Mesothelial cell of epicardium (in vitro differentiated cells): ENCODE measurements around the gene LINGO4. TPM values are rescaled to one million over a fixed set of nuclear protein-coding genes. Genes with fewer than 3 reads are reported as not detected.

ENCODE experiments used
- DNase-seq, 2 experiments: peaks; one replicate each; pipeline ENCODE4 v3.0.0; 2021; ENCODE audit warnings: low spot score in 2 of 2; ENCODE audit not compliant: unreplicated experiment in 2 of 2
- H3K27ac Mint-ChIP-seq: 2 replicates; pipeline ENCODE4 v1.8.0; 2021; ENCODE audit warnings: mixed read lengths
- H3K27me3 Mint-ChIP-seq: 2 replicates; pipeline ENCODE4 v1.8.0; 2021; ENCODE audit warnings: low read depth, mixed read lengths
- H3K36me3 Mint-ChIP-seq: 2 replicates; pipeline ENCODE4 v1.8.0; 2021; ENCODE audit warnings: mixed read lengths
- H3K4me1 Mint-ChIP-seq: 2 replicates; pipeline ENCODE4 v1.8.0; 2021; ENCODE audit warnings: mixed read lengths
- H3K4me3 Mint-ChIP-seq: 2 replicates; pipeline ENCODE4 v1.8.0; 2021; ENCODE audit warnings: mild to moderate bottlenecking, moderate library complexity, mixed read lengths
- H3K9me3 Mint-ChIP-seq: 2 replicates; pipeline ENCODE4 v1.8.0; 2021; ENCODE audit warnings: mixed read lengths
- CTCF ChIP-seq: fragments of 200-600 bp; sonication (generic); IDR thresholded peaks from one replicate; pipeline ENCODE4 v1.5.0; 2021; ENCODE audit warnings: antibody characterized with exemption; ENCODE audit not compliant: unreplicated experiment
- total RNA-seq: library from RNA; stranded (reverse); gene quantifications from 3 replicates; pipeline ENCODE4 v1.2.1, GENCODE V29; 2021

LINGO4 gene
- total RNA-seq, 1 donor from 2014 or later: not detected

- no peak overlapping the region for H3K27ac Mint-ChIP-seq
- no peak overlapping the region for H3K4me3 Mint-ChIP-seq
- H3K36me3 Mint-ChIP-seq: peaks cover 17% of the 10 kb centered on the region
- no peak for TF ChIP-seq CTCF
- H3K9me3 Mint-ChIP-seq: no peaks in the 10 kb centered on the region
- no peaks in the 10 kb centered on the region for H3K4me1 Mint-ChIP-seq
- no peak for DNase-seq
- H3K27me3 Mint-ChIP-seq: no peaks in the 10 kb centered on the region
Observed at GRCh38 chr1:151779852-151780251, 25.4 kb downstream of the LINGO4 start.

GRCh38 chr1:151777317-151777716 lies 27.9 kb downstream of the LINGO4 start:
- Mint-ChIP-seq H3K36me3 (peaks cover 17% of the 10 kb centered on the region), H3K4me3 (no peak overlapping the region), H3K27ac (no peak overlapping the region), H3K9me3 (no peaks in the 10 kb centered on the region), H3K4me1 (no peaks in the 10 kb centered on the region), H3K27me3 (no peaks in the 10 kb centered on the region)
- TF ChIP-seq CTCF: no peak
- no peak for DNase-seq

GRCh38 chr1:151776665-151777062 lies 28.6 kb downstream of the LINGO4 start:
- Mint-ChIP-seq H3K9me3 (no peaks in the 10 kb centered on the region), H3K4me1 (no peaks in the 10 kb centered on the region), H3K4me3 (no peak overlapping the region), H3K27ac (no peak overlapping the region), H3K27me3 (no peaks in the 10 kb centered on the region), H3K36me3 (peaks cover 17% of the 10 kb centered on the region)
- no peak for DNase-seq
- TF ChIP-seq CTCF: no peak

- DNase-seq: no peak
- no peak overlapping the region for H3K27ac Mint-ChIP-seq
- H3K4me3 Mint-ChIP-seq: no peak overlapping the region
- H3K27me3 Mint-ChIP-seq: no peaks in the 10 kb centered on the region
- no peaks in the 10 kb centered on the region for H3K9me3 Mint-ChIP-seq
- peaks cover 13% of the 10 kb centered on the region for H3K36me3 Mint-ChIP-seq
- TF ChIP-seq CTCF: no peak
- no peaks in the 10 kb centered on the region for H3K4me1 Mint-ChIP-seq
Observed at GRCh38 chr1:151775894-151776664, 29.1 kb downstream of the LINGO4 start.

- H3K9me3 Mint-ChIP-seq: no peaks in the 10 kb centered on the region
Observed at GRCh38 chr1:151774256-151774922, 30.8 kb downstream of the LINGO4 start.

More at GRCh38 chr1:151774256-151774922, 30.8 kb downstream of the LINGO4 start:
- no peak for TF ChIP-seq CTCF
- H3K4me3 Mint-ChIP-seq: no peak overlapping the region
- peaks cover 16% of the 10 kb centered on the region for H3K36me3 Mint-ChIP-seq
- no peaks in the 10 kb centered on the region for H3K4me1 Mint-ChIP-seq
- H3K27ac Mint-ChIP-seq: no peak overlapping the region
- DNase-seq: no peak
- H3K27me3 Mint-ChIP-seq: no peaks in the 10 kb centered on the region
